Uterus (tissue), 2 donors: ENCODE data around the gene REELD1.

ENCODE experiments used
- POLR2A ChIP-seq, 2 donors: fragments of 450-650 bp; IDR thresholded peaks; one replicate each; pipeline ENCODE4 v1.6.1; 2016; ENCODE audit warnings: antibody characterized with exemption in 2 of 2, mild to moderate bottlenecking in 1 of 2, moderate library complexity in 1 of 2
- TF ChIP-seq, protein P1 (sequence below), 4 experiments: fragments of 200-600 bp in 2 of 4; fragments of 450-650 bp in 2 of 4; sonication (generic) in 2 of 4; IDR thresholded peaks; one replicate each; pipeline ENCODE4 v1.5.1; 2016 to 2019; ENCODE audit warnings: antibody characterized with exemption in 4 of 4, mild to moderate bottlenecking in 2 of 4, moderate library complexity in 1 of 4

DNA sequence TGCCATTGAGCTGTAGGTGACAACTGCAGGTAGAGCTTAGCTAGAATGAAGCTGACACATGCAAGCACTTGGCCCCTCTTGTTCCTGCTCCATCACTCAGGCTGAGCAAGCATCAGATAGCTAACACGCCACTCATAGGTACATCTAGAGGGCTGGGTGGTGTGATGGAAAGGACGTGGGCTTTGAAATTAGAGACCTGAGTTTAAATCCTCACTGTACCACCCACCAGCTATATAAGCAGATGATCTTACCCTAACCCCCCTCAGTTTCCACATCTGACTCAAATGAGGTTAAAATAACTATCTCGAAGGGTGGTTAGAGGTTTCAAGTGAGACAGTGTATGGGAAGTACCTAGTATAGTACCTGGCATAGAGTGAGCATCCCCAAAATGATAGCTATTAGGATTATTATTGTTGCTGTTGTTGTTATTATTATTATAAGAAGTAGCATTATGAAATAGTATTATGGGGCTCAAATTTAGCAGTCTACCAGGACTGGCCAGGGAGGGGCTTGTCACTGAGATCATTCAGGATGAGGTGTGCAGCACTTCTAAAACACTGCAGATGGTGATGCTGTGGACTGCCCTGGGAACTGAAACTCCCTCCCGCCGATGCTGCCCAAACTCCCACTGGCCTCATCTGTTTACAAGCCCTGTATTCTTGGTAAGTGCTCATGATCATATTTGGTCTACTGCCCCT is 59.0 kb downstream of the REELD1 start:
- TF ChIP-seq, protein P1, sequence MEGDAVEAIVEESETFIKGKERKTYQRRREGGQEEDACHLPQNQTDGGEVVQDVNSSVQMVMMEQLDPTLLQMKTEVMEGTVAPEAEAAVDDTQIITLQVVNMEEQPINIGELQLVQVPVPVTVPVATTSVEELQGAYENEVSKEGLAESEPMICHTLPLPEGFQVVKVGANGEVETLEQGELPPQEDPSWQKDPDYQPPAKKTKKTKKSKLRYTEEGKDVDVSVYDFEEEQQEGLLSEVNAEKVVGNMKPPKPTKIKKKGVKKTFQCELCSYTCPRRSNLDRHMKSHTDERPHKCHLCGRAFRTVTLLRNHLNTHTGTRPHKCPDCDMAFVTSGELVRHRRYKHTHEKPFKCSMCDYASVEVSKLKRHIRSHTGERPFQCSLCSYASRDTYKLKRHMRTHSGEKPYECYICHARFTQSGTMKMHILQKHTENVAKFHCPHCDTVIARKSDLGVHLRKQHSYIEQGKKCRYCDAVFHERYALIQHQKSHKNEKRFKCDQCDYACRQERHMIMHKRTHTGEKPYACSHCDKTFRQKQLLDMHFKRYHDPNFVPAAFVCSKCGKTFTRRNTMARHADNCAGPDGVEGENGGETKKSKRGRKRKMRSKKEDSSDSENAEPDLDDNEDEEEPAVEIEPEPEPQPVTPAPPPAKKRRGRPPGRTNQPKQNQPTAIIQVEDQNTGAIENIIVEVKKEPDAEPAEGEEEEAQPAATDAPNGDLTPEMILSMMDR (IDR thresholded peaks at IDR 0.05), result no peak
- no peak for TF ChIP-seq POLR2A (IDR thresholded peaks at IDR 0.05)
